SKM-1 treated with dmso at 0.1 percent for 144 hours (cell line): ENCODE data around the gene LRMDA.

ENCODE experiments used
- DNase-seq: peaks from one replicate; lab custom pipeline; 2025; ENCODE audit not compliant: unreplicated experiment; lab: John Stamatoyannopoulos, UW

The LRMDA gene

DNA sequence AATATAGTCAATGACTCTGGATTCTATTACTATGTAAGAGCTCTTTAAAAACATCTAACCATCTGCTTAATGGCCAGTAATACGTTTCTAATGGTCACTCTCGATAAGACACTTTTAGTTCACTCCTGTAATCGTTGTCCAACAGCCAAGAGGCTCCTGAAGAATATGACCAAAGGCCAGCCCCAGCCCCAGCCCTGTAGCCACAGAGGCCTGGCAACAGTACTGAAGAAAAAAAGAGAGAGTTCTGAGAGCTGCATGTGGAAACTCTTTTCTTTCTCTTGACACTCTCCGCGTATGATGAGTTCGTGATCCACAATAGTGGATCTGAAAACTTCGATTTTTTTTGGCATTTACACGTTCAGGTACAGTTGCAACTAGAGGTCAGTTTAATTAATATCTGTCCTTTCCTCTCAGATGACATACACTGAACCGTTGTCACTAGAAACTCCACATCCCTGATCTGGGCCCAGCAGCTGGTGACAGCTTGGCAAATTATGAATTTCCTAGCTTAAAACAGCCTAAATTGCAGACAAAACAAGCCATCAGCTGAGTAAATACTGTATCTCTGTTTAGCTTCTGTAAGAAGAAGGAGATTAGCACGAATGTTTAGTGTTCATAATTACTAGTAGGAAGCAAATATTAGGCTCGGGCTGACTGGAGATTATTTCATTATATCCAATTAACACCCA lies 456.7 kb downstream of the LRMDA start:
- no peak for DNase-seq

DNA sequence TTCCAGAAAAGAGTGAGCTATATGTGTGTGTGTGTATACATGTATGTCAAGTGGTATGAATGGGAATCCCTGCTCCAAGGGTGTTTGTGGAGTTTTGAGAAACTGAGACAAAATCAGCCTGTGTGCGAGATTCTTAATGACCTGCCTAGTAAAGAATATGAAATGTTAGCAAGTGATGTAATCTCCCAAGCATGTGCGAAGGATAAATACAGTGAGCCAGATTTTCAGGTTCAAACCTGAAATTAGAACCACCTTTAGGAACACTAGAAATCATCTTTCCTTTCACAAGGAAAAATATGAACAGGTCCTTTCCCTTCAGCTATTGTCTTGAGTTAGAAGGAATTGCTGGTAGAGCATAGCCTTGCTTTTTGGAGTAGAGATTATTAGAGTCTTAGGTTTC lies 457.6 kb downstream of the LRMDA start:
- no peak for DNase-seq

DNA sequence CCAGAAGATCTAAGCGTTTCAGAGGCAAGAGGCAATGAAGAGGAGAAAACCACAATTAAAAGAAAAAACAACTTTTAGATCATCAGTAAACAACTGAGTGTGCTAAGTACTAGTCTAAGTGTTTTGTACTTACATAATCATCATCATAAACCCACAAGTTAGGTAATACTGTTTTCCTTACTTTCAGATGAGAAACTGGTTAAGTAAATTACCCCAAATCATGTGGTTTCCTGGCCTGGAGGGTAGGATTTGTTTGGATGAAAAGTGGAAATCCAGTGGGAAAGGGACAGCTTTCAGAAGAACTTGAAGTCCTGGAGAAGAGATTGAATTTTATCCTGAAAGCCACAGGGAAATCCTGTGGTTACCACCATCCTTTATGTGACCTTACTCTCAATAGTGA lies 463.3 kb downstream of the LRMDA start:
- DNase-seq = no peak

DNA sequence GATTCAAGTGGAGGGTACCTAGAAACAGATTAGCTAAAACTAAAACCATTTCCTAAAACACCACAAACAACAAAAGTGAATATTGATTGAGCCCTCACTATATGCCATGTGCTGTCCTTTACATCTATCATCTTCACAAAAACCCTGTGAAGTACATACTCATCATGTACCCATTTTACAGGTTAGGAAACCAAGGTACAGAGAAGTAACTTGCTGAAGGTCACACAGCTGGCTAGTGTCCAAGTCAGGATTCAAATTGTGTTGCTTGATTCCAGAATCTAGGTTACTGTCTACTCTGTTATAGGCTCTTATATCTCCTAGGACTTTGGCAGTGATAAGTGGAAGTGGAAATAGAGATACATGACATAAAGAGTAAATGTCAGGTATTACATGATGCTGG lies 463.8 kb downstream of the LRMDA start:
- DNase-seq = no peak

DNA sequence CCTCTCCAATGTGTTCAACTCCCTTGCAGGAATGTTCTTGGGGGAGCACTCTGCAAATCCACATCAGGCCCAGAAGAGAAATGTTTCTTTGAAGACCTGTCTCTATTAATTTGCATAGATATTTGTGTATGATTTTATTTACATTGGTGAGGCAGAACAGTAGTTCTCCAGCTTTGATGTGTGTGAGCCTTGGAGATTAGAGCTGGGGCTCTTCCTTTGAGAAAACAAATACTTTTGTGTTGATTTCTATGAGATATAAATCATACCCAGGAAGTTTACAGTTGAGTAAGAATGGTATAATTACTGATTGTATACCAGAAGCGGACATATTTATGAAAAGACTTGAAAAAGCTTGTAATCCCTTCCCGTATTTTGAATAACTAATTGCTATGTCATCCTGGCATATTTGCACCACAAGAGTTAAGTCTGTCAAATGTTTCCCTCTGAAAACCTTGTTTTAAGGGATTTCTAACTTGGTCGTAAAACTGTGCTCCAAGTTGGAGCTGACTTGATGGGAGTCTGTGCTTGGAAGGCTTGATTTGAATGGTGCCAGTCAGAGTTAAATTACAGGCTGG lies 468.5 kb downstream of the LRMDA start:
- no peak for DNase-seq

DNA sequence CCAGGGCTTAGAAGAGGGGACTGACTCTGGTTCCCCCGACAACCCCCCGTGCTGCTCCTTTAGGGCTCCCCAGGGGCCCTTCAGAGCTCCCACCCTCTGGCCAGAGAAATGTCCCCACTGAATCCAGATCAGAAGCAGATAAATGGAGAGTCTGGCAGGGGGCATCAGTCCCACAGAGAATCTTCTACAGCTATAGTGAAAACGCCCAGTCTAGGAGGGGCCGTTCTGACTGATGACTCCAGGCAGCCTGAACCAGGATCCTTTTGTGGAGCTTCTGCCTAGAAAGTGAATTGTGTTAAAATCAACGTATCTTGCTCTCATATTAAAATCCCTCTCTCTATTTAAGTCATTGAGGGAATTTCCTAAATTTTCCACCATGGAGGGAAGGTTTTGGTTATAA lies 471.4 kb downstream of the LRMDA start:
- DNase-seq = no peak

DNA sequence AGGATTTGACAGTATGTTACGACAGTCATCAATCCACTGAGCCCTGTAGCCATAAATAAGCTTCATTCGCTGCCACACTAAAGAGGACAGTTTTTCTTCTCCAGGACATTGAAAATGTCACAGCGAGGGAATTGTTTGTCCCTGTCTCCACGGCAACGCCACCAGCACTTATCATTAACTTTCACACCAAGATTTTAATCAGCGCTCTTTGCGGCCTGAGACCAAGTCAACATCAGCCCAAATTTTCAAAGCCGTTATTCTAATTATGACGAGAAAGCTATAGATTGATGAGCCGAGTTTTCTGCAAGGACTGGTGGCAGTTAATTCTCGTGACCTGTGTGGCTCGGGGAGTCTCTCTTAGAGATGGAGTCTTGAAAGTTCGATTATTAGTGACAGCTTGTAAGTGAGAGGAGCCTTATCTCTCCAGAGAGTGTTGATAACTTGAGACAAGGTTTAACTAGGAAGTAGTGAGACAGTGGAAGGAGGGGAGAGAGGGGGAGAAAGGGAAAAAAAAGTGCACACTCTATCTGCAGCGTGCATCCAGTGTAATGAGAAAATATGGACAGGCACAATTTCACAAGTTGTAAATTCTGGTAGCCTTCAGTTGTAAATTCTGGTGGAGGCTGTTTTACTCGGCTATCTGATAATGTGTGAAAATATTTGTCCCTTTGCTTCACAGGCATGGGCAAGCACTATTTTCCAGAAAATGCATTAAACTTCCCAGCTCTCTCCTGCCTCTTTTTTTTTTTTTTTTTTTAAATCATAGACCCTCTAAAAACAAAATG lies 473.3 kb downstream of the LRMDA start:
- no peak for DNase-seq

DNA sequence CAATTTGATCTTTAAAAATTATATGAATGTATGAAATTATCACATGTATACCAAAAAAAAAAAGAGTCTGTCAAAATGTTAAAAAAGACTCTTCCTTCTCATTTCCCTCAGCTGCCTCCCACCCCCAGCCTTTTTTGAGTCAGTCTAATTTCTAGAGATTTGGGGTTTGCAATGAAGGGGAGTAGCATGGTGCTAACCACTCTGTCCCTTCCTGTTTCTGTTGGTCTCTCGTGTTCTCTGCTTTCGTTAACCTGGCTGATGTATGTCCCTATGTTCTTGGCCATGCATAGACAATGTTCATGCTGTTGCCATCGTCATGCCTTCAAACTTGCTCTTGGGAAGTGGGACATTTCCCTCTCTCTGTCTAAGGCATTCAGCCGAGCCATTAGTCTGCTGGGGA lies 474.1 kb downstream of the LRMDA start:
- DNase-seq = no peak

DNA sequence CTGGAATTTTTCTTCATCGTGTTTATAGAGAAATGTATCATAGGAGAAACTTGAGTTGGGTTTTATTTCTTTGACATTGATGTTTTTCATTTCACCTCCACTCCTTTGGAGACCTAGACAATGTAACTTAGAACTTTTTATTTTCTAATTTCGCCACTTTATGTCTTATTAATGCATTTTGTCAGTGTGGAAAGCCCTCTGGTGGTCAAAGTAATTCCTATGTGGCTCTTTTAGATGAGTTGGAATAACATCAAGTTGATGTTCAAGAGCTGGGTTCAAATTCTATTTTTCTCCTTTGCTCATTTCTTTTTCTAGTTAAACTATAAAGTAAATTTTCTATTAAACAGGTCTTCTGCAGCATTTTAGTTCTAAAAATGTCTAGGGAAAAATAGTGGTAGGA lies 478.6 kb downstream of the LRMDA start:
- no peak for DNase-seq

DNA sequence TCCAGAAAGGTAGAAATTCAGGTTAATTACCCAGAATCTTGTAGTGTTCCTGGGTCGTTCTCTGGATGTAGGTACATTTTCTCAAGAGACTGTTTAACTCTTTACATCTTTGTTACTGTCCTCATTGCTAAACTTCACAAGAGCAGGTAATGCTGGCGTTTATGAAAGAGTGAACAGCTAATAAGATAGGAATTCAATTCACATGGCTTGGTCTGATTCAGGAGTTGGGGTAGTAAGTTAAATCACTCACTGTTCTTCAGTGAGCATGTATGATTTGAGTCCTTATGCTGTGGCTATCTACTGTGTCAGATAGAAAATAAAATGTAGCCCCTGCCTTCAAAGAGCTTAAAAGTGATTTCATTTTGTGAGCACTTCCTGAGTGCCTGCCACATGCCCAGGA lies 480.0 kb downstream of the LRMDA start:
- DNase-seq = no peak

DNA sequence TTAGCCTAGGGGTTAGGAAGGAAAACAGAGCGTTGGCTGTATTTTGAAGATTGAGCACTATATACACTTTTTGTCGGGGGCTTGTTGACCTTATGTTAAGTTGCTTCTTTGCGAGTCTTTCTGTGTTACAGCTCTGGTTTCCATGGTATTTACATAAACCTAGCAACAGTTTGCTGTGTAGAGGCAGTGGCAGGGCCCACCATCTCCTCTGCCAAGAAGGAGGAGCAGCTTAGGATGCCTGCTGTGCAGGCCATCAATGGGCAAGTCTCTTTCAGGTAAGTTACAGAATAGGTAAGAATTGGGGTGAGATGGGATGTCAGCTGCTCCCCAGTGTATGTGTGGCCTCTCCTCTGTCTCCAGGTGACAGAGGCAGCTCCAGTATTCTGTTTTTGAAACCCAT lies 485.5 kb downstream of the LRMDA start:
- no peak for DNase-seq

DNA sequence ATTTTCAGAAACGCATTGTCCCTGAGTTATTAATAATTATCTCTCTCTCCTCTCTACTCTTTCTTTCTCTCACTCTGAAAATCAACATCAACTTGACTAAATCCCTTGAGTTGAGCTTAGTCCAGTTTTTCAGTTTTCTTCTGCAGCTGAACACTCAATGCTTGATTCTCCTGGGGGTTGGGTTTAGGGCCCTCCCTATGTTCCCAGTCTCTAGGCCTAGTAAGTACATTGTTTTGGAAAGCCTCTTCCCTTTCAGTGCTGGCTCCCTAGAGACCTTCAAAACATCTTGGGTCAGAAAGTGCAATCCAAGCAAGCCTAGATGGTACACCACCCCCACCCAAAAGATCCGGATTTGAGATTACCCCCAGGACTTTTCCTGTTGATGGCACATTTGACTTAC lies 488.5 kb downstream of the LRMDA start:
- DNase-seq = no peak

DNA sequence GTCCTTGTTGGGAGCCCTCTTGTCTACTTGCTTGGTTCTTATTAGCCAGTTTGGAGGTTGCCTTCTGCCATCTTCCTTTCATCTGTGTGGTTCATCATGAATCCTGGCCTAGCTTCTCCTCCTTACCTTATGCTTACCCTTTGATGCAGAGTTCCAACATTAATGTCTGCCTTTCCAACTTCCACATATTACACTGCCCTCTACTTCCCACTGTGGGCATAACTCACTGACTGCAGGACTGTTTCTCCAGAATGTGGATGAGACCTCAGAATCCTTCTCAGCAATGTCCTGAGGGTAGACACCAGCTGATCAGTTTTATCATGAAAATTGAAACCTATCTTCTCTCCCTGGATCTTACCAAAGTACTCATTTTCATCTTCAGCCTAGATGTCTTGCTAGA lies 491.0 kb downstream of the LRMDA start:
- no peak for DNase-seq

DNA sequence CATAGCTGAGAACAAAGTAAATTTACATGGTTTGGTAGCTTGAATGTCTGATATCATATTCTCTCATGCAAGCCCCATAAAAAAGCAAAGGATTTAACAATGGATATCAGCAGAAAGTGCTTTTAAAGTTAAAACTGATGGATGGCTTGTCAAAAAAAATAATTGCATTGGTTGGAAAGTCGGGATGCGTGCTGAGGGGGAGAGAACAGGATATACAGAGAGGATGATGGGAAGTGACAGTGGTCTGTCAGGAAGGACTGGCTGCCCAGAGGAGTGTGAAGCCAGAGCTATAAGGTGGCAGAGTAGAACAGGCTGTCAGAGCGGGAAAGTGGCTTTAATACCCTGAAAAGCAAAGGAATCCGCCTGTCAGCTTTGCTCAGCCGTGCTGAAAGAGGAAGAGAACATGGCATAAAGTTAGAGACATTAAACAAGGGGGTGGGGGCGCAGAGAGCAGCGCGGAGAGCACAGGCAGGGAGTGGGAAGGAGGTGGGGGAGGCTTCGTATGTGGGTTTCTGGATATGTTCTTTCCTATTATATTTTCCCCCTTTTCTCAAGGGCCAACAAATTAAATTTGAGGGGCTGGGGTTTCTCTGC lies 493.0 kb downstream of the LRMDA start:
- DNase-seq = no peak

DNA sequence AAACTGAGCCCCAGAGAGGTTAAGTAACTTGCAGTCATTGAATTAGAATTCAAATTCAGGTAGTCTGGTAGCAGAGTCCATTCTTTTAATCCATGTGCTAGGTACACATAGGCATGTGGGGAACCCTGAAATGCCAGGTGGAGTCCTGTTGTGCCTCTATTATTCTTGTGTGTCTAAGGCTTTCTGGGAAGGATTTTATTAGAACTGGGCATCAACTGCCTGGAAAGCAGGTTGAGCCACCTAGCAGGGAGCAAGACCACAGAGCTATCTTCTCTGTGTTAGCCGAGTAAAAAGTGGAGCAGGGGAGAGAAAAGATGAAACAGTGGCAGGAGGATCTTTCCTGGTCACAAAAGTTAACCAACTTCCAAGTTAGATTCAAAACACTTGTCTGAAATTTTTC lies 494.6 kb downstream of the LRMDA start:
- DNase-seq = no peak

DNA sequence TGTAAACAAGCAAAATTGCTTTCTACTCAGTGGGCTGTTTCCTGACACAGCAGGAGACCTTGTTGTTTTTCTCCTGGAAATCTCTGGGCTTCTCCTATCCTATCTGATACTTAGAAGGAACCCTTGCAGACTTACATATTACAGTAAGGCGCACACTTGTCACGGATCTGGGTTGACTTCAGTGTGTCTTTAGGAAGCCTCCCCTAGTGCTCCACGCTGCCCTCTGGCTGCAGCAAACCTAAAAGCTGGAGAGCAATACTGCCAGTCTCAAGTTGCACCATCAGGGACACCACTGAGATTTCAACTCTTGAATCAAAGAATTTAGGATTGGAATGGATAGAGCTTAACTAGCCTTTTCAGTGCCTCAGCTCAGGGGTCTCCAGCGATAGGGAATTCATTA lies 495.3 kb downstream of the LRMDA start:
- no peak for DNase-seq

DNA sequence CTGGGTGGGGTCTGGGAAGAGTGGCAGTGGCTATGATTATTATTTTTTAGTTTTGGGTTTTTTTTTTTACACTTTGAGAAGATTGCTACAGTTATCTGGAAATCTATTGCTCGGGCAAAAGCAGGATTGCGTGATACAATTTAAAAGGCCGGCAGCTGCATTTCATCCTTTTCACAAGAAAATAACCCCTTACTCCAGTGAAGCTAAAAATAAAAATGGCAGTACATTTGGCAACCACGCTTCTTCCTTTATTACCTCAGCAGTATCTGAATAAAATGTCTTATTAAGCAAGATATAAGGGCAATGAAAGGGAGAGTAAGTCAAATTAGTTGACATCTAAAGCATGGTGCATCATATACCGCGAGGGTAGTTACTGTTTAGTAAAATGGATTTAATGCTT lies 496.8 kb downstream of the LRMDA start:
- DNase-seq = no peak

DNA sequence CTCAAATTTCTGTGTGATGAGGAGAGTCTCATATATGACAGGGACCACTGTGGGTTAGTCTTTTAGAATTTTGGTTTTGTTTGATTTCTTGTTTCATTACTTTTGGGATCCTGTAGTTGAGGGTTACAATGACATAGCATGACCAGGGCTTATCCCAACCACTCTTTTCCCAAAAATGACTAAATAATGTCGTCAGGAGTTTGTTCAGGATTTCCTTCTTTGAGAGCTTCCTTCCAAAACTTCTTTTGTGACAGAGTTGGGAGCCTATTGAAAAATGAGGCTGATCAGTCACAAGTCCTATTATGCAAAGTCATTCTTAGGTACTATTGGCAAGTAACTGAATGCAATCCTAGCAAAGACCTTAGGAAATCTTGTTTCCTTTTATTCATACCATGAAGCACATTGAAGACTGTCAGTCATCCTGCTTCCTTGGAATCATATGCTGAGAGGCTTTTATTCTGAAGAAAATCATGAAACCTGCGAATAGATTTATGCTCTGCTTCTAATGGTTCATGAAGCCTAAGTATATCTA lies 498.3 kb downstream of the LRMDA start:
- DNase-seq = no peak

DNA sequence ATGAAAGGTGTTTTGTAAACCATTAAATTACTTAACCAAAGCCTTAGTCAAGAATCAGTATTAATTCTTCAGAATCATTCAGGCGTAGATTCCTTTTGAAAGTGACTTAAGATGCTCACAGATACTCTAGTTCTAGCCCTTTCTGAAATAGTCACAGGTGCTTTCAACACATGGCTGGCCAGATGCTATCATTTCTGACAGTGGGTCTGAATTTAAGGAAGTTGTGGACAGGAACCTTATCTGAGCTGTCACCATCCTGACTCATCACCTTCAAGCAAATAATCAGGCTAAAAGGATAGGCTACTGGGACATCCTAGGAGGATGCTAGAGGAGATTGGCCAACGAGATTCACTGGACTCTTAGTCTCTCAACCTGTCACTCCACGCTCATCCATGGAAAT lies 501.5 kb downstream of the LRMDA start:
- peak; percentile 43 for DNase-seq

DNA sequence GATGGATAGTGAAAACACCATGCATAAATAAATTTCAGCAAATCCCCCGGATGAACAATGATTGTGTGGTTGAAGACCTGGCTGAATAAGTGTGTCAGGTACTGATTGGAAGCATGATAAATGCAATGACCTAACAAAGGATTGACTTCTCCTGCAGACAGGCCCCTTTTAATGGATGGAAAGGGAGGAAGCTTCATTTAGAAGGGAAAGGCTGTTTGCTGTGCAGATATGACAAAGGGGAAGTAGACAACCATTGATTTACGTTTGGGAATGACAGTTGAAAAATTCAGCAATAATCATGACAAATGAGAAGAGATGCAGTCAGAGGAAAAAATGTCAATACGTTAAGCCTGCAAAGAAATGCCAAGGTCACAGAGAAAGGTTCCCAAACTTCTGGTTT lies 503.8 kb downstream of the LRMDA start:
- DNase-seq = peak; percentile 2

DNA sequence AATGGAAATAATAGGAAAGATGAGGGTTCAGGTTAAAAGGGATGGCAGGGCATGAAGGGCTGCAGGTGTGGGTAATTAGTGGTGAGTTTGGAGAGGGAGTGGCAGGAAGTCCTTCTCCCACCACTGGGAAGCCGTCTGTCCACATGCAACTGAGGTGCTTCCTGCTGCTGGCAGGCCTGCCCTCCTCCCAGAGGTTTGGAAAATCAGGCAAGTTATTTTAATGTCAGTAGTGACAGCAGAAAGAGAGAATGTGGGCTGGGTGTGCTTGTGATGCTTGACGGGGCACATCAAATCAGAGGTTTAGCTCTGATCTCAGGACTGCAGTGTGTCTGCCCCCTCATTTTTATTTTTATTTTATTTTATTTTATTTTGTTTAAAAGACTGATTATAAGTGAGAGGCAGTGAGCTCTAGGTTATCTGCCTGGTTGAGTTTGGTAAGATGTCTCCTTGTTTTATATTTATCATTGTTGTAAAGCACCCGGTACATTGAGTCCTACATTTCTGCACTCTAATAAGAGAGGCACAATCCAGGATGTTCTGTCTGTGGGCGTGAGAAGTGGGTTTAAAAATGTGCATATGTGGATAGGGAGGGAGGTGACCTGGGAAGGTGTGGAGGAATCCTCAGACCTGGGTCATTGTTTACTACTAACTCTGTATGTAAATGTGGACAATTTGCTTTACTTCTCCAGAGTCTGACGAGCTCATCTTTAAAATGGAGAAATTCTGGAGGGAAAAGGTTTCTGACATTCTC lies 504.4 kb downstream of the LRMDA start:
- no peak for DNase-seq
